GM21825 (cell line): ENCODE data around the gene SH2D1A.

Source experiments
- ATAC-seq: cut with Tn5 transposase; IDR thresholded peaks from one replicate; pipeline ENCODE4 v1.9.1; 2021; ENCODE audit warnings: mild to moderate bottlenecking, moderate library complexity; ENCODE audit not compliant: unreplicated experiment

The SH2D1A gene

GRCh38 chrX:124415115-124415800 lies 68.9 kb downstream of the SH2D1A start:
- ATAC-seq: no peak

DNA sequence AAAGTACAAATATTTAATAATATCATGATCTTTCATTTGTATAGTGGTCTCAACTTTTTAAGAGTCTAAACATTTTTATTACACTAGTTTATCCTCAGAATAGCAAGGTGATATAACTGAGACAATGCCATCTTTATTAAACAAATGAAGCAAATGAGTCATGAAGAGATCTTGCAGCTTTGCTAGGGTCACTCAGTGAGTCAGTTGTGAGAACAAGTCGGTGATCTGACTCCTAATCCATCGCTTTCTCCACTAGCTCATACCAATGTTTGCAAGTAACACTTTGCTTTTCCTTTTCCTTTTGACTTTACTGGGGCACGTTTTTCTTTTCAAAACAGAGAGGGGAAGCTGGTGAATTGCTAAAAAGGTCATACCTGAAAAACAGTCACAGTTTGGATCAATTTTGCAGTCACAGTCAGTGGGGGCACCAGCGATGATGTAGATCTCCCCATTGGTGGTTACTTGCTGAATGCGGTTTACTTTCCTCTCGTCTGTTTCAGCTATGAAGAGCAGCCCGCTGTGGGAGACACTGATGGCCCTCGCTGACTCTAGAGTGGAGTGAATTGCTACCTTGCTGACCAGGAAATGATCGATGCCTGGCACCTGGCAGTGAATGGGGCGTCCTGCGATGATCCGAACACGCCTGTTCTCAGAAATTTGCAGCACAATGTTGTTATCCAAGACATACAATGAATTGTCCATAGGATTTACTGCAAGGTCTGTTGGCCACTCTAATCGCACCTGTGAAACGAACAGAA lies 75.7 kb downstream of the SH2D1A start:
- no peak for ATAC-seq
